ENCODE data around the gene DMC1. TPM values are rescaled to one million over a fixed set of nuclear protein-coding genes. Genes with fewer than 3 reads are reported as not detected.

DMC1 gene
- total and polyA plus RNA-seq, 7 experiments from 2014 or later: 0.13 to 7.4 (median 0.54) TPM; not detected in 2

- peaks cover 0 to 11% of the 10 kb centered on the region in 2 donors for H3K27me3 ChIP-seq (ENCODE audit: control insufficient read depth in 2 of 2, insufficient read depth in 2 of 2, low read length in 2 of 2)
- H3K9me3 ChIP-seq (ENCODE audit: control insufficient read depth in 2 of 3, low read length in 3 of 3): no peaks in the 10 kb centered on the region
- H3K4me3 ChIP-seq (ENCODE audit: low read length): no peak overlapping the region
- H3K27me3 Mint-ChIP-seq: peaks cover 11 to 37% (median 14%) of the 10 kb centered on the region in 5 donors
- H3K27ac Mint-ChIP-seq: peak overlapping the region in 1 of 9 donors; percentile 36
- no peaks in the 10 kb centered on the region for H3K9me3 Mint-ChIP-seq
- H3K36me3 Mint-ChIP-seq: no peaks in the 10 kb centered on the region
- peaks cover 0 to 3% of the 10 kb centered on the region in 2 donors for H3K4me1 ChIP-seq (ENCODE audit: control insufficient read depth in 2 of 2, insufficient read depth in 2 of 2, low read length in 2 of 2)
- intact Hi-C loops (cut with micrococcal nuclease): no loop called here
- H3K27ac ChIP-seq (ENCODE audit: low read depth, low read length): no peak overlapping the region
- peaks cover 0 to 15% (median 9%) of the 10 kb centered on the region in 7 donors for H3K4me1 Mint-ChIP-seq
- no peaks in the 10 kb centered on the region for H3K36me3 ChIP-seq (ENCODE audit: control insufficient read depth in 2 of 3, insufficient read depth in 3 of 3, low read length in 3 of 3)
- DNase-seq (no peak), ATAC-seq (no peak)
- CTCF ChIA-PET: no interaction called here
- H3K4me3 Mint-ChIP-seq: peak overlapping the region in 2 of 10 donors; percentile 10 to 34
- POLR2A ChIA-PET: no interaction called here
Measured at GRCh38 chr22:38469306-38469781, 100.6 kb downstream of the DMC1 start.

Other genes with a start within 250 kb of the DMC1 start
- gene KCNJ4, start 115.0 kb downstream of the DMC1 start, total RNA-seq: not detected
- not detected for gene KCNJ4, start 115.0 kb downstream of the DMC1 start, polyA plus RNA-seq
- under 1 TPM in 1 of 5 experiments, not detected in 4; 0.80 TPM for gene KDELR3, start 102.1 kb downstream of the DMC1 start, total RNA-seq
- gene KDELR3, start 102.1 kb downstream of the DMC1 start, polyA plus RNA-seq: not detected
- 1,000 to 10,000 TPM in 2 of 5 experiments, 100 to 1,000 TPM in 3; 478 to 1,097 (median 684) TPM for gene DDX17, start 63.9 kb downstream of the DMC1 start, total RNA-seq
- gene DDX17, start 63.9 kb downstream of the DMC1 start, polyA plus RNA-seq: 10 to 100 TPM; 37.7 to 43.4 TPM
- 1 to 10 TPM in 1 of 5 experiments, under 1 TPM in 3, not detected in 1; 0.05 to 1.0 (median 0.30) TPM for gene FAM227A, start 86.2 kb upstream of the DMC1 start, total RNA-seq
- not detected for gene FAM227A, start 86.2 kb upstream of the DMC1 start, polyA plus RNA-seq
- gene CBY1, start 86.5 kb upstream of the DMC1 start, total RNA-seq: 10 to 100 TPM; 12.2 to 39.9 (median 15.2) TPM
- gene CBY1, start 86.5 kb upstream of the DMC1 start, polyA plus RNA-seq: 10 to 100 TPM in 1 of 2 donors, 1 to 10 TPM in 1; 8.1 to 11.2 TPM
- 10 to 100 TPM; 45.0 to 92.4 (median 50.6) TPM for gene TOMM22, start 111.8 kb upstream of the DMC1 start, total RNA-seq
- gene TOMM22, start 111.8 kb upstream of the DMC1 start, polyA plus RNA-seq: 10 to 100 TPM; 47.3 to 53.1 TPM
- 100 to 1,000 TPM in 2 of 5 experiments, 10 to 100 TPM in 3; 60.6 to 175 (median 74.9) TPM for gene JOSD1, start 130.8 kb upstream of the DMC1 start, total RNA-seq
- gene JOSD1, start 130.8 kb upstream of the DMC1 start, polyA plus RNA-seq: 1 to 10 TPM; 7.4 to 8.1 TPM
- gene GTPBP1, start 135.8 kb upstream of the DMC1 start, total RNA-seq: 100 to 1,000 TPM in 2 of 5 experiments, 10 to 100 TPM in 3; 79.1 to 209 (median 91.9) TPM
- 10 to 100 TPM; 16.9 to 32.8 TPM for gene GTPBP1, start 135.8 kb upstream of the DMC1 start, polyA plus RNA-seq
- 100 to 1,000 TPM; 509 to 977 (median 558) TPM for gene SUN2, start 185.8 kb upstream of the DMC1 start, total RNA-seq
- 100 to 1,000 TPM; 397 to 696 TPM for gene SUN2, start 185.8 kb upstream of the DMC1 start, polyA plus RNA-seq
- gene DNAL4, start 224.0 kb upstream of the DMC1 start, total RNA-seq: 10 to 100 TPM in 2 of 5 experiments, 1 to 10 TPM in 3; 5.0 to 11.1 (median 8.9) TPM
- gene DNAL4, start 224.0 kb upstream of the DMC1 start, polyA plus RNA-seq: 10 to 100 TPM in 1 of 2 donors, 1 to 10 TPM in 1; 9.8 to 15.0 TPM